GM23338 (cell line): ENCODE measurements around the gene DLG2. TPM values are rescaled to one million over a fixed set of nuclear protein-coding genes. Genes with fewer than 3 reads are reported as not detected.
A peak's percentile ranks its signal among the peaks of the same experiment; 100 is the strongest.

Experiments used
- ATAC-seq: fragments of 200-7000 bp; cut with Tn5 transposase; 3 replicates; pipeline ENCODE4 v1.9.1; 2020
- DNase-seq: peaks from one replicate; pipeline ENCODE4 v3.0.0-alpha.2; 2015; ENCODE audit warnings: low spot score
- H2AFZ ChIP-seq: fragments of 200-600 bp; sonication (generic); 2 replicates; pipeline ENCODE4 v1.8.0; 2016; ENCODE audit warnings: antibody characterized with exemption, mild to moderate bottlenecking, moderate library complexity
- H3F3A ChIP-seq: fragments of 200-600 bp; sonication (generic); replicated peaks from 2 replicates; pipeline ENCODE4 v1.8.0; 2017; ENCODE audit warnings: antibody characterized with exemption, mixed run types, low read depth
- H3K27ac ChIP-seq: fragments of 200-600 bp; sonication (generic); 2 replicates; pipeline ENCODE4 v1.6.1; 2016; ENCODE audit warnings: low read depth
- H3K27me3 ChIP-seq: fragments of 200-600 bp; sonication (generic); 2 replicates; pipeline ENCODE4 v1.8.0; 2016; ENCODE audit warnings: mild to moderate bottlenecking, mixed run types, moderate library complexity; ENCODE audit not compliant: insufficient read depth
- H3K36me3 ChIP-seq: fragments of 200-600 bp; sonication (generic); 2 replicates; pipeline ENCODE4 v1.8.0; 2016; ENCODE audit warnings: mild to moderate bottlenecking; ENCODE audit not compliant: insufficient read depth
- H3K4me1 ChIP-seq: fragments of 200-600 bp; sonication (generic); 2 replicates; pipeline ENCODE4 v1.8.0; 2016; ENCODE audit warnings: mild to moderate bottlenecking, moderate library complexity; ENCODE audit not compliant: insufficient read depth
- H3K4me2 ChIP-seq: fragments of 200-600 bp; sonication (generic); 2 replicates; pipeline ENCODE4 v1.7.1; 2017; ENCODE audit warnings: mixed run types
- H3K4me3 ChIP-seq: fragments of 200-600 bp; sonication (generic); 2 replicates; pipeline ENCODE4 v1.6.1; 2016; ENCODE audit warnings: mixed run types
- H3K79me2 ChIP-seq: fragments of 200-600 bp; sonication (generic); replicated peaks from 2 replicates; pipeline ENCODE4 v1.8.0; 2017; ENCODE audit warnings: mild to moderate bottlenecking; ENCODE audit not compliant: insufficient read depth
- H3K9me2 ChIP-seq: fragments of 200-600 bp; sonication (generic); 2 replicates; pipeline ENCODE4 v1.8.0; 2017; ENCODE audit not compliant: insufficient read depth
- H4K20me1 ChIP-seq: fragments of 200-600 bp; sonication (generic); replicated peaks from 2 replicates; pipeline ENCODE4 v1.8.0; 2017; ENCODE audit warnings: mild to moderate bottlenecking; ENCODE audit not compliant: insufficient read depth
- H3K27ac Mint-ChIP-seq: 2 replicates; pipeline ENCODE4 v1.8.0; 2020; ENCODE audit warnings: inconsistent platforms, mild to moderate bottlenecking, moderate library complexity, mixed read lengths
- H3K27me3 Mint-ChIP-seq: 3 replicates; pipeline ENCODE4 v1.8.0; 2022; ENCODE audit warnings: low read depth, mild to moderate bottlenecking, moderate library complexity, mixed read lengths, inconsistent platforms; ENCODE audit not compliant: insufficient read depth, poor library complexity
- H3K36me3 Mint-ChIP-seq: 3 replicates; pipeline ENCODE4 v1.8.0; 2021; ENCODE audit warnings: low read depth, mild to moderate bottlenecking, inconsistent platforms, moderate library complexity, mixed read lengths
- H3K4me1 Mint-ChIP-seq: 3 replicates; pipeline ENCODE4 v1.8.0; 2020; ENCODE audit warnings: mild to moderate bottlenecking, inconsistent platforms, mixed read lengths
- H3K4me3 Mint-ChIP-seq: 3 replicates; pipeline ENCODE4 v1.8.0; 2021; ENCODE audit warnings: moderate library complexity, mild to moderate bottlenecking, inconsistent platforms, mixed read lengths
- H3K9me3 Mint-ChIP-seq: 3 replicates; pipeline ENCODE4 v1.8.0; 2020; ENCODE audit warnings: moderate library complexity, mild to moderate bottlenecking, inconsistent platforms, mixed read lengths
- ETS1 ChIP-seq: IDR thresholded peaks from 2 replicates; pipeline ENCODE4 v1.6.1; 2016; ENCODE audit warnings: antibody characterized with exemption
- polyA plus RNA-seq: library from polyadenylated mRNA; unstranded; fragments of >200 nt; fragmentation: Nextera tagmentation; extraction: Ambion mirVana; gene quantifications from 2 replicates; pipeline ENCODE4 v1.2.1, GENCODE V29; 2016
- total RNA-seq: library from RNA; depleted of rRNA; stranded (reverse); fragments of >200 nt; shearing (Covaris generic); gene quantifications from 2 replicates; pipeline ENCODE4 v1.2.3, GENCODE V29; 2014
- TF ChIP-seq, protein P1 (sequence below), 2 experiments: fragments of 200-600 bp in 1 of 2; sonication (generic) in 1 of 2; conservative IDR thresholded peaks; 2 replicates each; pipeline versions ENCODE4 v1.5.1 to v1.6.1; 2016 to 2017; ENCODE audit warnings: antibody characterized with exemption in 2 of 2, low read depth in 2 of 2, mild to moderate bottlenecking in 2 of 2, moderate library complexity in 1 of 2
- TF ChIP-seq, protein P2 (sequence below): fragments of 250-450 bp; sonication (Bioruptor Pico); IDR thresholded peaks from 2 replicates; pipeline ENCODE4 v1.5.0; 2020; ENCODE audit warnings: mild to moderate bottlenecking, moderate library complexity

Gene DLG2
- total and polyA plus RNA-seq, 2 experiments from 2014 or later, result 19.8 to 21.5 TPM

GRCh38 chr11:83836883-83837654 is 1790.1 kb downstream of the DLG2 start:
- H3K4me1 ChIP-seq, result no peaks in the 10 kb centered on the region
- no peaks in the 10 kb centered on the region for H4K20me1 ChIP-seq
- no peaks in the 10 kb centered on the region for H3K27me3 ChIP-seq
- H3K36me3 Mint-ChIP-seq, result no peaks in the 10 kb centered on the region
- TF ChIP-seq, protein P1, sequence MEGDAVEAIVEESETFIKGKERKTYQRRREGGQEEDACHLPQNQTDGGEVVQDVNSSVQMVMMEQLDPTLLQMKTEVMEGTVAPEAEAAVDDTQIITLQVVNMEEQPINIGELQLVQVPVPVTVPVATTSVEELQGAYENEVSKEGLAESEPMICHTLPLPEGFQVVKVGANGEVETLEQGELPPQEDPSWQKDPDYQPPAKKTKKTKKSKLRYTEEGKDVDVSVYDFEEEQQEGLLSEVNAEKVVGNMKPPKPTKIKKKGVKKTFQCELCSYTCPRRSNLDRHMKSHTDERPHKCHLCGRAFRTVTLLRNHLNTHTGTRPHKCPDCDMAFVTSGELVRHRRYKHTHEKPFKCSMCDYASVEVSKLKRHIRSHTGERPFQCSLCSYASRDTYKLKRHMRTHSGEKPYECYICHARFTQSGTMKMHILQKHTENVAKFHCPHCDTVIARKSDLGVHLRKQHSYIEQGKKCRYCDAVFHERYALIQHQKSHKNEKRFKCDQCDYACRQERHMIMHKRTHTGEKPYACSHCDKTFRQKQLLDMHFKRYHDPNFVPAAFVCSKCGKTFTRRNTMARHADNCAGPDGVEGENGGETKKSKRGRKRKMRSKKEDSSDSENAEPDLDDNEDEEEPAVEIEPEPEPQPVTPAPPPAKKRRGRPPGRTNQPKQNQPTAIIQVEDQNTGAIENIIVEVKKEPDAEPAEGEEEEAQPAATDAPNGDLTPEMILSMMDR (conservative IDR thresholded peaks at IDR 0.05; ENCODE audit: low read depth in 2 of 2), result peak; percentile 73 to 96
- TF ChIP-seq, protein P2, sequence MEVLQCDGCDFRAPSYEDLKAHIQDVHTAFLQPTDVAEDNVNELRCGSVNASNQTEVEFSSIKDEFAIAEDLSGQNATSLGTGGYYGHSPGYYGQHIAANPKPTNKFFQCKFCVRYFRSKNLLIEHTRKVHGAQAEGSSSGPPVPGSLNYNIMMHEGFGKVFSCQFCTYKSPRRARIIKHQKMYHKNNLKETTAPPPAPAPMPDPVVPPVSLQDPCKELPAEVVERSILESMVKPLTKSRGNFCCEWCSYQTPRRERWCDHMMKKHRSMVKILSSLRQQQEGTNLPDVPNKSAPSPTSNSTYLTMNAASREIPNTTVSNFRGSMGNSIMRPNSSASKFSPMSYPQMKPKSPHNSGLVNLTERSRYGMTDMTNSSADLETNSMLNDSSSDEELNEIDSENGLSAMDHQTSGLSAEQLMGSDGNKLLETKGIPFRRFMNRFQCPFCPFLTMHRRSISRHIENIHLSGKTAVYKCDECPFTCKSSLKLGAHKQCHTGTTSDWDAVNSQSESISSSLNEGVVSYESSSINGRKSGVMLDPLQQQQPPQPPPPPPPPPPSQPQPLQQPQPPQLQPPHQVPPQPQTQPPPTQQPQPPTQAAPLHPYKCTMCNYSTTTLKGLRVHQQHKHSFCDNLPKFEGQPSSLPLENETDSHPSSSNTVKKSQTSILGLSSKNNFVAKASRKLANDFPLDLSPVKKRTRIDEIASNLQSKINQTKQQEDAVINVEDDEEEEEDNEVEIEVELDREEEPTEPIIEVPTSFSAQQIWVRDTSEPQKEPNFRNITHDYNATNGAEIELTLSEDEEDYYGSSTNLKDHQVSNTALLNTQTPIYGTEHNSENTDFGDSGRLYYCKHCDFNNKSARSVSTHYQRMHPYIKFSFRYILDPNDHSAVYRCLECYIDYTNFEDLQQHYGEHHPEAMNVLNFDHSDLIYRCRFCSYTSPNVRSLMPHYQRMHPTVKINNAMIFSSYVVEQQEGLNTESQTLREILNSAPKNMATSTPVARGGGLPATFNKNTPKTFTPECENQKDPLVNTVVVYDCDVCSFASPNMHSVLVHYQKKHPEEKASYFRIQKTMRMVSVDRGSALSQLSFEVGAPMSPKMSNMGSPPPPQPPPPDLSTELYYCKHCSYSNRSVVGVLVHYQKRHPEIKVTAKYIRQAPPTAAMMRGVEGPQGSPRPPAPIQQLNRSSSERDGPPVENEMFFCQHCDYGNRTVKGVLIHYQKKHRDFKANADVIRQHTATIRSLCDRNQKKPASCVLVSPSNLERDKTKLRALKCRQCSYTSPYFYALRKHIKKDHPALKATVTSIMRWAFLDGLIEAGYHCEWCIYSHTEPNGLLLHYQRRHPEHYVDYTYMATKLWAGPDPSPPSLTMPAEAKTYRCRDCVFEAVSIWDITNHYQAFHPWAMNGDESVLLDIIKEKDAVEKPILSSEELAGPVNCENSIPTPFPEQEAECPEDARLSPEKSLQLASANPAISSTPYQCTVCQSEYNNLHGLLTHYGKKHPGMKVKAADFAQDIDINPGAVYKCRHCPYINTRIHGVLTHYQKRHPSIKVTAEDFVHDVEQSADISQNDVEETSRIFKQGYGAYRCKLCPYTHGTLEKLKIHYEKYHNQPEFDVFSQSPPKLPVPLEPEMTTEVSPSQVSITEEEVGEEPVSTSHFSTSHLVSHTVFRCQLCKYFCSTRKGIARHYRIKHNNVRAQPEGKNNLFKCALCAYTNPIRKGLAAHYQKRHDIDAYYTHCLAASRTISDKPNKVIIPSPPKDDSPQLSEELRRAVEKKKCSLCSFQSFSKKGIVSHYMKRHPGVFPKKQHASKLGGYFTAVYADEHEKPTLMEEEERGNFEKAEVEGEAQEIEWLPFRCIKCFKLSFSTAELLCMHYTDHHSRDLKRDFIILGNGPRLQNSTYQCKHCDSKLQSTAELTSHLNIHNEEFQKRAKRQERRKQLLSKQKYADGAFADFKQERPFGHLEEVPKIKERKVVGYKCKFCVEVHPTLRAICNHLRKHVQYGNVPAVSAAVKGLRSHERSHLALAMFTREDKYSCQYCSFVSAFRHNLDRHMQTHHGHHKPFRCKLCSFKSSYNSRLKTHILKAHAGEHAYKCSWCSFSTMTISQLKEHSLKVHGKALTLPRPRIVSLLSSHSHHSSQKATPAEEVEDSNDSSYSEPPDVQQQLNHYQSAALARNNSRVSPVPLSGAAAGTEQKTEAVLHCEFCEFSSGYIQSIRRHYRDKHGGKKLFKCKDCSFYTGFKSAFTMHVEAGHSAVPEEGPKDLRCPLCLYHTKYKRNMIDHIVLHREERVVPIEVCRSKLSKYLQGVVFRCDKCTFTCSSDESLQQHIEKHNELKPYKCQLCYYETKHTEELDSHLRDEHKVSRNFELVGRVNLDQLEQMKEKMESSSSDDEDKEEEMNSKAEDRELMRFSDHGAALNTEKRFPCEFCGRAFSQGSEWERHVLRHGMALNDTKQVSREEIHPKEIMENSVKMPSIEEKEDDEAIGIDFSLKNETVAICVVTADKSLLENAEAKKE (CRISPR knock-in tag), result no peak
- no peak for TF ChIP-seq ETS1
- H3K36me3 ChIP-seq, result no peaks in the 10 kb centered on the region
- no peaks in the 10 kb centered on the region for H3K79me2 ChIP-seq
- H3K4me3 Mint-ChIP-seq, result no peak overlapping the region
- no peak overlapping the region for H3K4me3 ChIP-seq
- H3K9me3 Mint-ChIP-seq, result no peaks in the 10 kb centered on the region
- peaks cover 5% of the 10 kb centered on the region; the same call in 1 of the 3 replicates for H3K4me1 Mint-ChIP-seq
- no peak overlapping the region for H3K27ac Mint-ChIP-seq
- H3K4me2 ChIP-seq, result no peak overlapping the region
- DNase-seq (peak; percentile 90), ATAC-seq (peak; percentile 98)
- H3K27ac ChIP-seq, result no peak overlapping the region
- no peaks in the 10 kb centered on the region for H3K27me3 Mint-ChIP-seq
- no peaks in the 10 kb centered on the region for H3K9me2 ChIP-seq
- 0 out of 2 replicates have a peak overlapping the region, but pooled peaks have one; percentile 70 for H2AFZ ChIP-seq
- no peaks in the 10 kb centered on the region for H3F3A ChIP-seq
